Stimulated activated CD8-positive, alpha-beta memory T cell treated with anti-CD3 and anti-CD28 coated beads, Interleukin-15, amount 100 ng/mL, for 1 hour (primary cell): Measurements from ENCODE around the gene DBX1.

ENCODE experiments used
- DNase-seq: peaks from one replicate; pipeline ENCODE4 v3.0.0-alpha.2; 2020; ENCODE audit warnings: low read depth

DBX1 gene

DNA sequence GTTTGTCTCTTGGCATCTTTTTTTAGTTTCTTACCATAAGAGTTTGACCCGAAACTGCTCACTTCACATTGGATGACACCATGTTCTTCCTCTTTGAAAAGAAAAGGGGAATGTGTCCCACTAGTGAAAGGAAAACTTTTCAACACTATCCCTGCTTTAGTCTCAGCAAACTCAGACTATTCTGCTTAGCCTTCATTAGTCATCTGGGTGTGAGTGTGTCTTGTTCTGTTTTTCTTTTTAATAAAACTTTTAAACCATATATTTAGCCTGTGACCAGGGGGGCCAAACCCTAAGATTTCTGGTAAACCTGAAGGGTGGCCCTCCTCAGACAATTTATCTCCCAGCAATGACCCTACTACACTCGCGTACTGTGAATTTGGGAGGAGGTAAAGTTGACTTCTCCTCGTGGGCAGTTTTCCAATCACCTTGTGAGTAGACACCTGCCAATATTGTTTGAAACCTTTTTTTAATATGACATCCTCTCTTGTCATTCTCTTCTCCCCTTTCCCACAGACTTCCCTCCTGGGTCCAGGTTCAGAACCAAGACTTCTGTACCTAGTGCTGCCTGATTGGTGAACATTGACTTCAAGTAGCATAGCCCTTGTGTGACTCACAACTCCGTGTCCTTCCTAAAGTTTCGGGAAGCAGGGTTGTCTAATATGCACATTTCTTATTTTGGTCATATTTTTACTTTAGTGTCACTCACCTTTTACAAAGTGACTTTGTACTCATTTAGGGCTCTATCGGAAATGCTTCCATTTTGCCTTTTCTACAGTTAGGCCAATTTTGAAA is 39.9 kb downstream of the DBX1 start:
- no peak for DNase-seq

GRCh38 chr11:20119315-20119714 is 41.0 kb downstream of the DBX1 start:
- no peak for DNase-seq

DNA sequence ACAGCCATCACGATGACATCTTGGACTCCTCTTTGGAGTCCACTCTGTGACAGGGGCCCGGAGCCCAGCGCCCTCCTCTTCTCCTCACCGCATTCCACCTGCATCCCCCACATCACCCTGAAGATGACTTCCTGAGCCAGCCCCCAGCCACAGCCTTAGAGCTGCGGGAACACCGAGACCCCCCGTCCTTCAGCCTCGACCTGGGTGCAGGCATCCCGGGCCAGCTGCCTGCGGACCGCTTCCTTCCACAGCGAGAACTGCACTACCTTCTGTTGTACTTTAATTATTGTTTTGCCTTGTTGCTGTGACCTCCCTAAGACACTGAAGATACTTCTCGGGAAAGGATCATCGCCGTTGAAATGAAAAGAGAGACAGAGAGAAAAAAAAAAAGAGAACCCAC is 42.1 kb downstream of the DBX1 start:
- no peak for DNase-seq

- no peak for DNase-seq
Measured at GRCh38 chr11:20117291-20117690, 43.0 kb downstream of the DBX1 start.

DNA sequence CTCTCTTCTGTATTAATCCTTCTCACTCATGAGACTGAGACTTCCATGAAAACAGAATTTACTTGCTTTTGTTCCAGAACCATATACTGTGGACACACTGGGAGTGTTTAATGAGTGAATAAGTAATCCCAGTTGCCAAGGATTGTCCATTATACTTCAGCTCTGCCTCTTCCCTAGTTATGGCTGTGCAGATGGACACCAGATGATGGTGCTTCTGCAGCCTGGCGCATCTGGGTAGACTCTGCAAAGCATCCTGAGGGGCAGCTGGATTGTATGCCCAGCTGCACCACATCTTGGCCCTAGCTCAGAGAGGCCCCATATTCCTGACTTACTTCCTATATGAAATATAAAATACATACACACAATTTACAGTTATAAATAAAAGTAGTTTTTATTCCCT is 43.5 kb downstream of the DBX1 start:
- no peak for DNase-seq

- no peak for DNase-seq
Measured at GRCh38 chr11:20114588-20114987, 45.7 kb downstream of the DBX1 start.

DNA sequence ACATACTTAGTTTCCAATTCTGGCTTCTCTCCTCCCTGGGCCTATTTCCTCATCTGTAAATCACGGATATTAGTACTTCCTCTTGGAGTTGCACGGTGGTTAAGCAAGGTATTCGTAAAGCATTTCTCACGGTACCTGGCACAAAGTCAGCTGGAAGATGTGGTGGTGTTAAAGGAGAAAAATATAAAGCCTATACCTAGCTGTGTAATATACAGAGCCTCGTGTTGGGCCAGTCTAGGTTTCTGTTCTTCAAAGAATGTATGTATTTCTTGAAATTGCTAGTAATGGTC is 47.2 kb downstream of the DBX1 start:
- no peak for DNase-seq

DNA sequence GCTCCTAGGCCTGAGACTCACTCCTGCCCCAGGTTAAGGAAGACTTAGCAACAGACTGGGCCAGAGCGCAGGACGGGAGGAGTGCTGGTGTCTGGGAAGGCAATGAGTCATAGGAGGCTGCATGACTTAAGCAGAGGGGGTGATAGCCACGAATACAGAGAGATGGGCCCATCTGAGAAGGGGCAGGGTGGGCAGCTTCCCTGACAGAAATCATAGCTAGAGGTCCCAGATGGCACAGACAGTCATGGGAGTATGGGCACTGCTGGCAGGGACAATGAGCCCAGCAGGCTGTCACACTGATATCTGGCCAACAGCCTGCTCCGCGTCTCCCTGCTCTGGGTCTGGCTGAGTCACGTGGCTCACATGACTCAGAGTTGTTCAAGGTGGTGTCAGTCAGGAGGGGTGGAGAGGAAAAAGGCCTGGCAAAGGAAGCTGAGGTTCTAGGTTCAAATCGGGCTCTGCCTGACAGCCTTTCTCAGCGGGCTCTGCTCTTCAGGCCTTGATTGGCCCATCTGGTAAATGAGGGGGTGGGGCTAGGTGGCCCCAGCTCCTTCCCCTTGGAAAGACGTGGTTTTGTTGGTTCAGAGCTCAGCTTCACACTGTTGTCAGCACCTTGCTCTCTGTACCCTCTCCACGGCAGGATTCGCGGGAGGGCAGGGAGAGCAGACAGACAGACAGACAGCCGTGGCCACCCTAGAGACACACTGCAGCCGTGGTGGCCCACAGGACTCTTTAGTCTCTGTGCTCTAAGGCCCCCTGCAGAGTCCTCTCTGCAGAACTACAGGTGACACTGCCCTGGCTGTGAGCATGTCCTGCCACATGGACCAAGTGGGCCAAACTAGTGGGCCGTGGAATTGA is 47.8 kb downstream of the DBX1 start:
- no peak for DNase-seq

GRCh38 chr11:20111871-20112270 is 48.4 kb downstream of the DBX1 start:
- DNase-seq: no peak

GRCh38 chr11:20110908-20111669 is 49.2 kb downstream of the DBX1 start:
- DNase-seq: no peak

- DNase-seq: no peak
Measured at GRCh38 chr11:20109731-20110445, 50.4 kb downstream of the DBX1 start.
